Right hindlimb (tissue), 1 donor: ENCODE data around the gene CUTA.

Source experiments
- DNase-seq: peaks from one replicate; pipeline ENCODE4 v3.0.0-alpha.2; 2018

The CUTA gene

DNA sequence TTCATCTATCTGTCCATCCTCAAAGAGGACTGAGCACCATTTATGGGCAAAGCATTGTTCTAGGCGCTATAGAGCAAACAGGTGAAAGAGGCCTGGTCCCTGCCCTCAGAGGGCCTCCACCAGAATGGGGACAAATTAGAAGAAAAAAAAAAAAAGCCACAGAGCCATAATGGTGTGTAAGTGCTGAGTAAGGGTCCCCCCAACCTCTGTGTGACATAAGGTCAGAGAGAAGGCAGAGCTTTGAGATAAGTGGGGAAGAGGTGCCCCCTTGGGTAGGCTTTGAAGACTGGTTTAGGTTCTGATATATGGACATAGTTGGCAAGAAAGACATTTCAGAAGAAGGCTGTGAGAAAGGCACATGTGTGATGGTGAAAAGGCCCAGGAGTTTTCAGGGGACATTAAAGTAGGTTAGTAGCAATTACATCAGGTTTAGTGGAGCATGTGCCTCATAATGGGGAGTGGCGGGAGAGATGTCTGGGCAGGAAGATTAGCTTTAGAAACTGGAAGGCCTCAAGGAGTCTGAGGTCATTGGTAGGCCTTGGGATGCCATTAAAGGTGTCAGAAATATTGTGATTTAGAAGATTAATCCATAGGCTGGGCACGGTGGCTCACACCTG lies 21.2 kb upstream of the CUTA start:
- no peak for DNase-seq

DNA sequence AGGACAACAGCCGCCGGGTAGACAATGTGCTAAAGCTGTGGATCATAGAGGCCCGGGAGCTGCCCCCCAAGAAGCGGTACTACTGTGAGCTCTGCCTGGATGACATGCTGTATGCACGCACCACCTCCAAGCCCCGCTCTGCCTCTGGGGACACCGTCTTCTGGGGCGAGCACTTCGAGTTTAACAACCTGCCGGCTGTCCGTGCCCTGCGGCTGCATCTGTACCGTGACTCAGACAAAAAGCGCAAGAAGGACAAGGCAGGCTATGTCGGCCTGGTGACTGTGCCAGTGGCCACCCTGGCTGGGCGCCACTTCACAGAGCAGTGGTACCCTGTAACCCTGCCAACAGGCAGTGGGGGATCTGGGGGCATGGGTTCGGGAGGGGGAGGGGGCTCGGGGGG lies 19.8 kb upstream of the CUTA start:
- DNase-seq = no peak

DNA sequence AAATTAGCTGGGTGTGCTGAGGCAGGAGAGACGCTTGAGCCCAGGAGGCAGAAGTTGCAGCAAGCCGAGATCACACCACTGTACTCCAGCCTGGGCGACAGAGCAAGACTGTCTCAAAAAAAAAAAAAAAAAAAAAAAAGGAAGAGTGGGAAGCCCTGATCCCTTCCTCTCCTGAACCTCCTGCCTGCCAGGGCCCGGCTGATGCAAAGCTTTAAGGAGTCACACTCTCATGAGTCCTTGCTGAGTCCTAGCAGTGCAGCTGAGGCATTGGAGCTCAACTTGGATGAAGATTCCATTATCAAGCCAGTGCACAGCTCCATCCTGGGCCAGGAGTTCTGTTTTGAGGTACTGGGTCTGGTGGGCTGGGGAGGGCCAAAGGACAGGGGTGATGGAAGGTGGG lies 17.1 kb upstream of the CUTA start:
- no peak for DNase-seq

DNA sequence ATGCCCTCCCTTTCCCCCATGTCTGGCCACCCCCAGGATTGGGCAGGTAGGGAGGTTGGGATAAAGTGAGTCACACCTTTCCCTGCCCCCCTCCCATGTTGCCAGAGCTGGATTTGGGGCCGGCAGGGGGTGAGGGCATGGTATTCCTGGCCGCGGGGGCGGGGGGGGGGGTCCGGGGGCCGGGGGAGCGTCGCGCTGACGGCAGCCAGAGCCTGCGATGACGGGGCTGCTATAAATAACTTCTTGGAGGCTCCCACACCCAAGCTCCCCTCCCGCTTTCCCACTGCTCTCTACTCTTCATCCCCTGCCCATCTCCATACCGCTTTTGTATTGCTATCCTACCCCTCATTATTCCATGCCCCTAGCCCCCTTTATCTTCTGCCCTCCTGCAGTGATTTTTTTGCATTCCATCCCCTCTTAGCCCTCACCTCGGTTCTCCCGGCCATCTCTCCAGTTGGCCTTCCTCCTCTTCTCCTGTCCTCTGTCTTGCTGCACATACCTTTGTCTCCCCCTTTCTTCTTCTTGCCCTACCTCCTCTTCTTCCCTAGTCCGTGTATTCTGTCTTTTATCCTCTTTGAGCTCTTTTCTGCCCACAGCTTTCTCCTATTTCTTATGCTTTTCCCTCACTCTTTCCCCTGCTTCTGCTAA lies 15.8 kb upstream of the CUTA start:
- peak; percentile 65 for DNase-seq

DNA sequence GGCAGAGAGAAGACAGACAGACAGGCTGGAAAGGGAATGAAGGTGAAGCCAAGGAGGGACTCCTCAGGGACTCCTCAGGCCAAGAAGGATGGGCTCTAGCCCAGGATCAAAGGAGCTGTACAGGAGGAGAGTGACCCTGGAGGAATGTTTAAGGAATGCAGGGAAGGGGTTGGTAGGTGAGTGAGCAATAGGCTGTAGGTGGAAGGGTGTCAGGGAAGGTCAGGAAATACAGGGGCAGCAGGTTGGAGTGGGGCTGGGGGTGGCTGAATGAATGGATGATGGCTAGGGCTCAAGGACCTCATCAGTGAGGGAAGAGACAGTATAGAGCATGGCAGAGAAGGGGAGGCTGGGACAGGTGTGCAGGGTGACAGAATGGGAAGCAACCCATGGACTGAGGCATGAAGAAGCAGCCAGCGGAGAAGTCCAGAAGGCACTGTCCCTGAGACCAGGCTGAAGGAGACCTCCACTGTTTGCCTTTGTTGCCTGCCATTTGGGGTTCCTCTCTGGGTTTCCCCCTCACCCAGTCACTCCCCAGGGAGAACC lies 15.2 kb upstream of the CUTA start:
- no peak for DNase-seq

DNA sequence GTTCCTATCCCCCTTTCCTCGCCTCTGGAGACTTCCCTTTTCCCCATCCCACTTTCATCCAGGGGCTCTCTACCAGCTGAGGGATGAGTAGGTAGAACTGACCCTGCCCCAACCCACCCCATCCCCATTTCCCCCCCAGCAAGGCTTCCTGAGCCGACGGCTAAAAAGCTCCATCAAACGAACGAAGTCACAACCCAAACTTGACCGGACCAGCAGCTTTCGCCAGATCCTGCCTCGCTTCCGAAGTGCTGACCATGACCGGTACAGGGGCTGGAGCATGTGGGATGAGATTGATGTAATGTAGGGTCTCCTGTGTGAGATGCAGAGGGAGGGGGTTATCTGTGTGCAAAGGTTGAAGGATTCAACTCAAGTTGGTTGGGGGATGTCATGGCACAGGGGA lies 14.6 kb upstream of the CUTA start:
- no peak for DNase-seq

DNA sequence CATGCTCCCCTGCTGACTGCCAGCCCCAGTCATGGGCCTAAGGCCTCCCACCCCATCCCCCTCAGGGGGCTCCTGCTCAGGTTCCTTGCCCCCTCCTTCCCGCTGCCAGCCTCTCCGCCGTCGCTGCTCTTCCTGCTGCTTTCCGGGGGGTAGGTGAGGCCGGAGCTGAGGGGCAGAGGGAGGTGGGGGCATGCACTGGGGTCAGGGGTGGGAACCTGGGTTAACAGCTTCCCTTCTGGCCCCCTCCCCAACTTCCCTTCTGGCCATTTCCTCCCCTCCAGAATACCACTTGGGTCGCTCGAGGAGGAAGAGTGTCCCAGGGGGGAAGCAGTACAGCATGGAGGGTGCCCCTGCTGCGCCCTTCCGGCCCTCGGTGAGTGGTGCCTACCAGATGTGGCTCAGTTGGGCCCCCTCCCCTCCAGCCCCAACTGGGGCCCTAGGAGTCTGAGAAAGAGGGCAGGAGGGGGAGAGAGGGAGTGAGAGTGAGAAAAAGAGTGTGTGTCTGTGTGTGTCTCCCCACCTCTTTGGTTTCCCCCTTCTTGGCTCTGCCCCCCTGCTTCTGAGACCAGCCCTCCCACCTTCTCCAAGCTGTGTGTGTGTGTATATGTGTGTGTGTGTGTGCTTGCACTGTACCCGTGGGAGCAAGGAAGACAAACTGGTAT lies 14.1 kb upstream of the CUTA start:
- no peak for DNase-seq

DNA sequence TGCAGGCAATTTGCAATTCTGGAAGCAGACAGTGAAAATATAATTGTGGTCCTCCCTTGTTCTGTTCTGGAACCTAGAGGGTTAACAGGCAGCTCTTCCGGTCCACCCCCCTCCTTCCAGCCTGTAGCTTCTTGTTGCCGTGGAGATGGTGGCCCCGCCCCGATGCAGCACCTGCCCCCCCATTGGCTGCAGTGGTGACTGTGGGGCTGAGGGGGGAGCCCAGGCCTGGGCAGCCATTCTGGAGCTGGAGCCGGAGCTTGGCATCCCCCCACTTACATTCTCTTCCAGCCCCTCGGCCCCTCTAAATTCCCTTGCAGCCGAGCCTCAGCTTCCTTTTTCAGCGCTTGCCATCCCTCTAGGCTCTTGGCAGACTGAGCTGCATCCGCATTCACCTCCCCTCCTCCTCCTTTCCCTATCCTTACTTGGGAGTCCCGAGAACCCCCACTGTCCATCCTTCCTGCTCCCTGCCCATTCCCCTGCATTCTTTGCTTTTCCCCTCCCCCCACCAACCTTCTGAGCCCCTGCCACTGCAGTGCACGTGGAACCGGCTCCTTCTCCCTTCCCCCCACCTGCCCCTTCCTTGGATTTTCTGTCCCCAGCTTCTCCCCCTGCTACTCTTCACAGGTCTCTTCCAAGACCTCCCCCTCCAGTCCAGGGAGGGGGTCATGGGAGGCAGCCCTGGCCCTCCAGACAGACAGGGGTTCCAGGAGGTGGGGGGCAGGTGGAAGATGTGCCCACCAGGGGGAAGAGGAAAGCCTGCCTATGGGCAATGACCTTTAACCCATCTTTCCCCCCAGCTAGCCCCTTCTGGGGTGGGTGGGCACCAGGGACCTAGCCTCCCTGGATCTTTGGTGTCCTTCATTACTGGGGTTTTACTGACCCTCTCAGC lies 13.3 kb upstream of the CUTA start:
- DNase-seq = peak; percentile 89

DNA sequence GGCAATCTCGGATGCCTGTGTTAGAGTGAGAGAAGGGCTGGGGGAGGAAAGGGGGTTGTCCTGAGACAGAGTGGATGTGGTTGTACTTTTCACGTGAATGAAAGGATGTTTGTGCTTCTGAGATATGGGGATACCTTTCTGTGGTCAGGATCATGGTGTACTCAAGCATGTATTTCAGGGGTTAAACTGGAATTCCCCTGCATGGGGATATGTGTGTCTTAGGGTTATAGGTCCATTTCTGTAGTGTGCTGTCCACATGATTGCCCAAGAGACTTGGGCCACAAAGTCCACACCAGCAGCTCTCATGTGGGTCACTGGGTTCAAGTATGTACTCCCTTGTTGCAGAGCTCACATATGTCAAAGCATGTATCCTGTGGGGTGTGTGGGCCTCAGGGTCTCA lies 12.4 kb upstream of the CUTA start:
- DNase-seq = no peak

DNA sequence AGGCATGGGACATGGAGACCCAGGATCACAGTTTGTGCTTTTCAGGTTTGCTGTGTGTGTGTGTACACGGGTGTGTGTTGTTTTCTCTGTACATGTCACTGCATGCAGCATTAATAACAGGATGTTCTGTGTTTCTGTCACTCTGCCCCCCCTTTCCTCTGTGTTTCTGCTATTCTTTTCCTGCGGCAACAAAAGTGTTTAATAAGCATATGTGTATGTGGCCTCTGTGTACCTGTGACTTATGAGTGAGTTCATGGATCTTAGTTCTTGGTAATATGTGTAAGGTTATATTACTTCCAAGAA lies 11.8 kb upstream of the CUTA start:
- no peak for DNase-seq

DNA sequence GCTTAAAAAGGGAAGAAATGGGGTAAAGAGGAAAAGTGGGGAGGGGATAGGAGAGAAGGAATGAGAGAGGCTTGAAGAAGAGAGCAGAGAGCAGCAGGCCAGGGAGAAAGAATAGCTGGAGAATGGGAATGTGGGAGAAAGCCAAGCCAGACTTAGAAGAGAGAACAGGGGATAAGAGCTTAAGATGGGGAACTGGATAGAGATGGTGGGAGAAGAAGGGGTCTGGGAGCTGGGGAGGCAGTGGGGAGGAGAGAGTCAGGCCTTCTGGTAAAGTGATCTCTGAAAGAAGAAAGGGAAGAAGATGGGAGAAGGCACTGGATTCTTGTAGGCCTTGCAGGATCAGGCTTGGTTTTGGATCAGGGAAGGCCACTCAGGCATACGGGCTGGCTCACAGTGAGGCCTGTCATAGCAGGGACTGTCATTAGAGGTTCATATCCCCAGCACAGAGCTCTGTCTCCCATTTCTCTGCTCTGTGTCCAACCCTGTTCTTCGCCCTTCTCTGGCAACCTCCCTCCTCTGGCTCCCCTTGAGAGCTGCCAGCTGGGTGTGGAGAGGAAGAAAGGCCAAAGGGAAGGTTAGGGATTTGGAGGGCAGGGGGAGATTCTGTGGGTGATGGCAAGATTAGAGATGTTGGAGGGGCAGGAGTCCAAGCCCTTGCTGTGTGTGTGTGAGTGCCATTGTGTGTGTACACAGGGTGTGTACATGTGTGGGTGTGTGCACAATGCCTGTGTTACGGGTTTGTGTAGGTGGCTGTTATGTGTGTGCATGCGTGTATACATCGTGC lies 11.3 kb upstream of the CUTA start:
- DNase-seq = no peak

DNA sequence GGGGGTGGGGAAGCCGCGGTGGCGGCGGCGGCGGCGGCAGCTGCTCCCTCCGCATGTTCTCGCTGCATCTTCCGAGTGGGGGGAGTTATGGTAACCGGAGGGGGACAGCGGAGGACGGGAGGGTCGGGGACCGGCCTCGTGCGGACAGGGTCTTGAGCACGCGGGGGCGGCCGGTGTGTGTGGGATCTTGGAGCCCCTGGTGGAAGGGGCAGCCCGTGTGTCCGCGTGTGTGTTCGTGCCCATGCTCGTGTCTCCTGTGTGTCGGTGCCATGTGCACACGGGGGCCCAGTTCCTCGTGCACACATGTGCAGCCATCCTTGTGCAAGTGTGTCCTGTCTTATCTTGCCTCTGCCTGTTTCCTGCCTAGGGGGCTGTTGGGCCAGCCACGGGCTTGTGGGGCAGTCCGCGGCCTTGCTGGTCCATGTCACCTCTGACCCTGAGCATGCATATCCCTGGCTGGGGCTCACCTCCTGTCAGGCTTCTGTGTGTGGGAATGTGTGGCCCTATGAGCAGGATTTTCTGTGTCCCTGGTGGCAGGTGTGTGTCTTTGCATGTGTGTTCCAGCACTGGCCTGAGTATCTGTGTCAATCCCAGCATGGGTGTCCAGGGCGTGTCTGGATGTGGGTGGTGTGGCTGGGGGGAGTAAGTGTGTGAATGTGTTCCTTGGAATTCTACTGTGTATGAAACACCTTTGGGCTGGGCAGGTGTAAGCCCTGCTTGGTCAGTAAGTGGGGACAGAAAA lies 10.5 kb upstream of the CUTA start:
- peak; percentile 47 for DNase-seq

DNA sequence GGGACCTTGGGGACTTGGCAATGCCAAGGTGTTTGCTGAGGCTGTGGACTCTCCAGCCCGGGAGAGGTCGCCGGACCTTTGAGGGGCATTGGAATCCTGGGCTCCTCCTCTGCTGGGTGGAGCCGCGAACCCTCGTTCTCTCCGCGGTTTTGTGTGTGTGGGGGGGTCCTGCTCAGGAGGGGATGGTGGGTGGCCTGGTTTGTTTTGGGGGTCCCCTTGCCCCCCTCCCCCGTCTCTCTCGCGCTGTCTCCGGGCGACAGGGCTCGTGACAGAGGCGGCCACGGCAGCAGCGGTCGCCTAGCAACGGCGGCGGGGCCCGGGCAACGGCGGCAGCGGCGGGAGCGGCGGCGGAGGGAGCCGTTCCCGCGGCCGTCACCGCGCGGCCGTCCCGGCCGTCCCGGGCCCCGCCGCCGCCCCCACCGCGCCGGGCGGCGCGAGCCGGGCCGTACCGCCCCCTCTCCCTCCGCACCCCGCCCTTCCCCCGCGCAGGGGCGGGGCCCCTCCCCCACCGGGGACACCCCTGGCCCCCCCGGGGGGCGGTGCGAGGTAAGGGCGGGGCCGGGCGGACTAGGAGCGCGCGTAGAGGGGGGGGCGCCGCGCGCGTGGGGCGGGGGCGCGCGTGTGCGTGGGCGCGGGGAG lies 9.8 kb upstream of the CUTA start:
- DNase-seq = peak; percentile 55

DNA sequence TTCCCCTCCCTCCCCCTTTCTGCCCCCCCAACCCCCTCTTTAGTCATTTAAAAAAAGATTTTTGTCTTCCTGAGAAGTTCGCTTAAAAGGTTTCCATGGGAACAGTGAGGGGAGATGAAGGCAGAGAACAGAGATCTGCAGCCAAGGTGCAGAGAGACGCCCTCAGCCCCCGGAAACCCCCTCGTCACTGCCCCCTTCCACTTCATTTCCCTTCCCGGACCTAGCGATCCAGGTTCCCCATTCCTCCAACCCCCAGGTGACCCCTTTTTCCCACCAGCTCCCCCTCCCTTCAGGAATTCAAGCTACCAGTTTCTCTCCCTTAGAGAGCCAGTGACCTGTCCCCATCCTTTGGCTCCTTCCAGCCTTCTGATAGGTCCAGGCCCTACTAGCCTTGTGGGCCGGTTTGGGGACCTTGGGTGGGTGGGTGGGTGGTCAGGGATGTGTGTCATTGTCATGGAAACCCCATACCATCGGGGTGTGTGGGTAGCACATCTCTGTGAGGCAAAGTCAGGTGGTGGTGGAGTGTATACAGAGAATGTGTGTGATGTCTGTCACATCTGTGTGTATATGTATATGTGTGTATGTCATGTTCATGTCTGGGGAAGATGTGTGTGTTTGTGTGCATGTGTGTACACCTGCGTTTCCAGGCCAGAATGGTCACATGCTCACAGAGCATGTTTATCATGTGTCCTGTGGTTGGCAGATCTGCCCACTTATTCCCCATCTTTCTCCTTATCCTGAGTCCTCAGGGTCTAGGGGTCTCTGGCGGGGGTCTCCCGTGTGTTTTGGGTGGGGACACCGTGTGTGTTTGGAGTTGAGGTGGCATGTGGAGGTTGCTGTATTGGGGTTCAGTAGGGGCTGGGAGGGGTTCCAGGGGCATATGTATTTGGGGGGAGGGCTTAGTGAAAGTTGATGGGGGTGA lies 8.9 kb upstream of the CUTA start:
- DNase-seq = no peak

DNA sequence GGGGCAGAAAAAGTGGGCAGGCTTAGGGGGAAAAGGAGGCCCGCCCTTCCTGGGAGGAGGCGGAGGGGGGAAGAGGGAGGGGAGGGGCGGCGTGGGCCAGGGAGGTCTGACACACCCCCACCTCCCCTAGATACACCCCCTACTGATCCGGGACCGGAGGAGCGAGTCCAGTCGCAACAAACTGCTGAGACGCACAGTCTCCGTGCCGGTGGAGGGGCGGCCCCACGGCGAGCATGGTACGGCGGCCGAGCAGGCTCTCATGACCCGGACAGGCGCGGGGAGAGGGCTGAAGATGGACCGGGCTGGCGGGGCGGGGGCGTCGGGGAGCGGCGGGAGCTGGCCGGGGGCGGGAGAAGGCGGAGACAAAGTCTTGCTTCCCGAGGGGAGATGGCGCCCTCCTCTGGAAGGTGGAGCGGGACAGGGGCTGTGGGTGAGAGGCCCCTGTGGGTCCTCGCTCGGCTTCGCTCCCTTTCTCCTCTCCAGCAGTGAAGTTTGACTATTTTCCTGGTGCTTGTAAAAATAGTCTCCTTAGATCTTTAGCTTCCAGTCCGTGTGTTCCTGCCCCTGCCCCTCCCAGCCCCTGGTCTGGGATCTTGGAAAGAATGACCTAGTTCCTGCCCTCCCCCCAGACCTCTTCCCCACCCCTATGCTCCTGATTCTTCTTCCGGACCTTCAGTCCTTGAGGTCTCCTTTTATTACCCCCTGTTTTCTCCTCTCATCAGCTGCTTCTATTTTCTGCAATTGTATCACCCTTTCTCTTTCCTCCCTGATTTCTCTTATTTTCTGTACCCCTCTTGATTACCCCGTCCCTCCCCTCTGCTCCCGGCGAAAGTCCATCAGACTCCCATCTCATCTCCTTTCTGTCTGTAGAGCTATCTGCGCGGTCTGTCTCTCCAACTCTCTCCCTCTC lies 8.0 kb upstream of the CUTA start:
- DNase-seq = peak; percentile 94

DNA sequence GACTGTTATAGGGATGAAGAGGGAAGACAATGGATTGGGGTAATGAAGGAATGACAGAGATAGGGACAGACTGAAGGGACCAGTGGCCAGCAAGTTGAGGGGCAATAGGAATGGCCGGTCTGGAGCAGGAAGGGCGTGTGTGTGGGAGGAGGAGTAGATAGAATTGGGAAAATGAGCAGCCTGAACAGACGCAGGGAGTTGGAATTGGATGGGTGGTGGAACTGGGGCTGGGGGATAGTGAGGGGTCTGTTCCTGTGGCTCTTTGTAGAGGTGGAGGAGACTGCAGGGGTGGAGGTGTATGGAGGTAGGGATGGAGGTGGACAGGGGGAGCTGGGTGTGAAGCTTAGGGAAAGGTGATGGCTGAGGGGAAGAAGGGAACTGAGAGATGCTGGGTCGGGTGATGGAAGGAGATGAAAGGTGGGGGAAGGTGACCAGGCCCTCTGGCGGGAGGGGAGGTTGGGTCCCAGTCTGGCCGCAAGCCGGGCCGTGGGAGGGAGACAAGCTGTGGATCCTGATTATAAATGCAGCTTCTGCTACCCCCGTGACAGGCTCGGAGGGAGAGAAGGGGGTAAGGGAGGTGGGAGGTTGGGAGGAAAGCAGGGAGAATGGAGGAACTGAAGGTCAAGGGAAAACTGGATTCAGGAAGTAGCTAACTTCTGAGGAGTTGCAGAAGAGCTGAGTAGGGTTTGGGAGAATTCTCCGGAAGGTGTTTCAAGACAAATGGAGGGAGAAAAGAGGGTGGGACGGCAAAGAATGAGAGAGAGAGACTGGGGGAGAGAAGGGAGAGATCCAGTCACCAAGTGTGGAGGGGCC lies 7.2 kb upstream of the CUTA start:
- peak; percentile 53 for DNase-seq

DNA sequence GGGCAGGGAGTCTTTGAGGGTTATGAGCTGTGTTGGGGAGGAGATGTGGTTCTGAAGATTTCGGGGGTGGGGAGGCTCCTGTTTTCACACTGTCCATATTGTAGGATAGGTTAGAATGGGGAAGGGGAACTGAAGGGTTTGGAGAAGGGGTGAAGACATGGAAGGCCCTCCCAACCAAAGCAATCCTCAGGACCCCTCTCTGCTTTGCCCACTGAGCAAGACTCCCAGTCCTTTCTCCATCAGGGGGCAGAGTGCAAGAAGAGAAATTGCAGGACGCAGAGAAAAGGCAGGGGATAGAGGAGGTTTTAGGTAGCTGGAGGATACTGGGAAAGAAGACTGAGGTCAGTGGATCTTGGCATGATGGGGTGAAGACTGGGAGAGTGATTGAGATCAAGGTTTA lies 5.9 kb upstream of the CUTA start:
- no peak for DNase-seq

DNA sequence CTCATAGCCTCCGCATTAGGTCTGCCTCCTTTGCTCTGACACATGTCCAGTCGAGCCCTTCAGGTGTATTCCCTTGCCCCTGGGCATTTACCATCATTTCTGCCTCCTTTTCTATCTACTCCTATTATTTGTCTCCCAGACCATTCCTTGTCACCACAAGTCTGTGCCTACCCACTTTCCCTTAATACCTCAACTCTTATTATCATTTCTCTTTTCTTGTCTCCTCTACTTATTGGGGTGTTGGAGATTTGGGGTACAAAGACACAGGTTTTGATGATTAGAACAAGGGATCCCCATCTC lies 3.4 kb upstream of the CUTA start:
- DNase-seq = no peak
